GM21447 (cell line): ENCODE measurements around the gene SEPTIN8.

Experiments used
- ATAC-seq: cut with Tn5 transposase; IDR thresholded peaks from one replicate; pipeline ENCODE4 v1.9.1; 2021; ENCODE audit not compliant: unreplicated experiment

SEPTIN8 gene

DNA sequence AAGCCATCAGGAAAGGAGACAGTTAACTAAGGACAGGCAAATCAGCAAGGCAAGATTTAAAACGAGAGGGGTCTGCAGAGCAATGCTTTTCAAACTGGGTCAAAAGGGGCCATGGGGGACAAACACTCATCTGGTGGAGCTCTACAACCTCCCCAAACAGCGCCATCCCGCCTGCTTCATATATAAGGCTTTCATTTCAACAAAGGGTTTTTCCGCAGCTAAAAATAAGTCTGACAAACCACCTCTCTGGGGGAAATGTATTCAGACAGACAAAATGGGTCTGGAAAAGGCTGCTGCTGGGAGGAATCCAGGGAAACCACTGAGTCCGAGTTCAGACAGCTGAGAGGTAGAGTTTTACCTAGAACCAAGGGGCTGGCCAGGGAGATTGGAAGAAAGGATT, 8.3 kb upstream of the SEPTIN8 start:
- ATAC-seq: no peak

DNA sequence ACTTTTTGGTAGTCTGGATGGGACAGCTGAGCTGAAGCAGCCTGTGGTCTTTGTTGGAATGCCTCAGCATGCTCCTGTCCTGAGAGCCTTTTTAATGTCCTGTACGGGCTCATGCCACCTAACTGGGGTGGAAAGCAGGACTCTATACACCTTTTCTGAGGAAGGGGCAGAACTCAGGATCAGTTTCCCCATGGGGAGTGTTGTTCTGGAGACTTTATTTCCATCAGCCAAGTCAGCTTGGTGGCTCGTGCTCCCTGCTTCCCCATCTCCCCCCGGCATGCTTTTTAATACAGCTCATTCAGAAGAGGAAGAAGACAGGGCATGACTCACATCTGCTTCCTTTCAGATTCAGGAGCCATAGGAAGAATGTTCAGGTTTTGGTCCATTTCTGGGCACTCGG, 5.1 kb upstream of the SEPTIN8 start:
- ATAC-seq: no peak

DNA sequence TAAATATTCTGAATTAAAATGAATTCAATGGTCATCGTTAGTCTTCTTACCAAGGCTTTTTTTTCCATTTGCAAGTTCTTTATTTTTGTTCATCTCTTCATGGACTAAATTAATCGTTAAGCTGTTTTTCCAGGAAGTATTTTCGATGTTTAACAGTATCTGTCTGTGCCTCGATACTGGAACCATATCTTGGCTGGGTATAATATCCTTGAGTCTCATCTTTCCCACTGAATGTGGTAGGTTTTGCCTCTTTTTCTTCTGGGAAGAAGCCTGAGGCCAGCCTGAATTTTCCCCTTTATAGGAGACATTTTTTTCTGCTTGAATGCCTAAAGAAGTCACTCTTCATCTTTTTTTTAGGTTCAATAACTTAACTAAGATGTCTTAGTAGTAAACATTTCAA, 4.0 kb upstream of the SEPTIN8 start:
- ATAC-seq: no peak

DNA sequence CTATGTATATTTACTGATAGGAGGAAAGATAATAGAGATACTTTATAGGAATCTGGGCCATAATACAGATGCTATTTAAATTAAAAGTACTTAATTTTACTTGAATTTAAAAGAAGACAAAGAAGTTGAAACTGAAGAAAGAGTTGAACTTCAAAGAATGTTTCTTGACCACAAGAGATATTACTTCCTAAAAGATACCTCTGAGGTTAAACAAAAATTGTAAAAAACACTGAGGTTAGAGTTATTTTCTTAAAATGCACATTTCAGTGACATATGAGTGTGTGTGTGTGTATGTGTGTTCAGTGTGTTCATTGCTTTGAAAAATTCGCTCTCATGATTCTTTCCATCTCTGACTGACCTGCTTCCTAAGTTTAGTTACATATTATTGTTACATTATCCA, 3.5 kb upstream of the SEPTIN8 start:
- no peak for ATAC-seq

DNA sequence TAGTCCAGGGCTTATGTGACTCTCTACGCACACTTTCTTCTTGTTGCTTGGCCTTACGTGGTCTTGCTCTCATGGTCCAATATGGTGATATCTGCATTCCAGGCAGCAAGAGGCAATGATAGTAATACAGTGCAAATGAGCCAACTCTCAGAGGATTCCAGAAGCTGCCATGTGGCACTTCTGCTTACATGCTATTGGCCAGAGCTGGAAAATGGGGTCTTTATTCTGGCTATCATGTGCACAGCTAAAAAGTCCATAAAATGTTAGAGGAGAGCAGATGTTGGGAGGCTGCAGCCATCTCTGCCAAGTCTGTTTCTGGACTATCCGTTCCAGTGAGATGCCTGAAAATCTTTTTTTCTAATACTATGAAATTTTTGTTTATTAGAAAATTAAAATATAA, 2.9 kb upstream of the SEPTIN8 start:
- no peak for ATAC-seq

DNA sequence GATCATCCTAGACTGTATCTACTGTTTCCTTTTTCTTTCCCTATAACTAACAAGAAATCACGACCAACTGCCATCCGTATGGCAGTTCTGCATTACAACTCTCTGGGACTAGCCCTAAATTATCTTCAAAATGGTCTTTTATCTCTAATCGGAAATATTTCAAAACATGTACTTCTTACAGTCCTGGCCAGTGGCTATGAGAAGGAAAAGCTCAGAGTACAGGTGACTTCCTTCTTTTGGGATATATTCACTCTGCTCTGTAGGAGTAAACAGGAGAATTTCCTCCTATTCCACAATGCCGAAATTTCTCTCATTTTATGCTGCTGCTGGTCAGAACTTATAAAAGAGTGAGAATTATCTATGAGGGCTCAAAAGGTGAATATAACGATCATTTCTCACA, 1.8 kb upstream of the SEPTIN8 start:
- ATAC-seq: no peak

DNA sequence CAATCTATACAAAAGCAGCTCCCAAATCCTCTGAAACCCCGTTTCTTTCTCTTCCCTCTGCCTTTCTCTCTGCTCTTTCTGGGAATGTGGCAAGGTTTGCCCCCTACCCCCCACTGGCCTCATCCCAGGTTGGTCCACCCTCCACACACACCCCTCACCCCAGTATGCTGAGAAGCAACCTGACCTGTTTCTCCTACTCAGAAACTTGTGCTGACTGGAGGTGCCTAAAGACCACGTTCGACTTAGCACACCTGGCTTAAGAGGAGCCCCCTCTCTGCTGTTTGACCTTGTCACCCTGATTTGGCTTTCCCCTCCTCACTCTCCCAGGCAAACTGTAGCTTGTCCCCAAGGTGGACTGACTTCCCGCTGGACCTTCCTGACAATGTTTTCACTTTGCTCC, 1.1 kb upstream of the SEPTIN8 start:
- ATAC-seq: no peak

DNA sequence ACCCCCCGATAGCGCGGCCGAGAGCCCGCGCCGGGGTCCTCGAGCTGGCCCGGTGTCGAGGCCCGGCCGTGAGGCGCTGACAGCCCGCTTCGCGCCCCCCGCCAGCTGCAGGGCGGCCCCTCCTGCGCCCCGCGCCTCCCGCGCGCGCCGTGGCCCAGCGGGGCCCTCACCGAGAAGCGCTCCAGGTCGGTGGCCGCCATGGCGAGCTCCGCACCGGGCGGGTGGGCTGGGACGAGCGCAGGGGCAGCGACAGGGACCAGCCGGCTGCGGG, 166 bp downstream of the SEPTIN8 start:
- no peak for ATAC-seq

DNA sequence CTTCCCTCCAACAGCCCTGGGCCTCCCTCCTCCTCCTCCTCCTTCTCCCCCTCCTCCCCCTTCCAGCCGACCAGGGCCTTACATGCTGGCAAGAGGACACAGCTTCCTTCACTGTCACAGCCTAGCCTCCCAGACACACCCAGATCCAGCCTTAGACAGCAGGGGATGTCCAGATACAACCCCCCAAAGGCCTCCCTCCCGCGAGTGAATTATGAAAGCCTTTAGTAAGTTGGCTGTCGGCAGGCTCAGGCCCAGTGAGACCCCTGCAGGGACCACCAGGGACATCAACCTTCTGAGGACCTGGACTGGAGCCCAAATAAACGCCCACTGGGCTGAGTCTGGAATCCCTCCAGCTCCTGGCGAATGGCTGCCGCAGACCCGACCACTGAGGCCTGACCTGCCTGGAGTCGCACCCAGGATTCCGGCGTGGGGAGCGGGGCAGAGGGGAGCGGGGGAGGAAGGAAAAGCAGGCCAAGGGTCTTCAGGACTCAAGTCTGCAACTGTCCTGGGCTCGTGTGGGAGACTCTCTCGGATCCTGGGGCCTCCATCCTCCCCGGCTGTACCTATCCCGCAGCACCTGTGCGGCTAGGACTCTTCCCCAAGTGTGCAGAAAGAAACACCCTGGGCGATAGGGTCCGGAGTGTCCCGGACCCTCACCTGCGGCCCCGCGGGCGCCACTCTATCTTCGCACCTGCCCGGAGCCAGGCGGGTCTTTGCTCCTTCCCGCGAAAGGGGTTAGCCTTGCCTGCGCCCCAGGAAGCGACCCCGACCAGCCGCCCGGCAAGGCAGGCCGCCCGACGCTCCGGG, 705 bp downstream of the SEPTIN8 start:
- peak; percentile 23 for ATAC-seq

DNA sequence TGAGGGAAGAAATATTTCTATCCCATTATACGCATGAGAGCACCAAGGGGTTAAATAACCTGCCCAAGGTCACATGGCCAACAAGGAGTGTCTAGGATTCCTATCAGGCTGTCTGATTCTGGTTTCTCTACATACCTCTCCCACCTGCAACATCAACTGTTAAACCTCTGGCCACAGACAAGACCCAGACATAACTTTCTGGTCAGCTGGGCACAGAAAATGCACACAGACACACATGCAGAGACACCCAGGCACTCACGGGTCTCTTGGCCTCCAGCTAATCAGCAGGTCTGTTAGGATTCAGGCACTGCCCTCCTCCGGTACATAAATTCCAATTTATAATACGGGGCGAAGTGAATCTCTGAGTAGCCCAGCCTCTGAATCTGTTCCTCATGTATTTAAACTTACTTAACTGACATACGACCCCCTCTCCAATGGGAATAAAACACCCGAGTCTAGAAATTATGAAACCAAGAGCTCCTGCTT, 1.5 kb downstream of the SEPTIN8 start:
- no peak for ATAC-seq

DNA sequence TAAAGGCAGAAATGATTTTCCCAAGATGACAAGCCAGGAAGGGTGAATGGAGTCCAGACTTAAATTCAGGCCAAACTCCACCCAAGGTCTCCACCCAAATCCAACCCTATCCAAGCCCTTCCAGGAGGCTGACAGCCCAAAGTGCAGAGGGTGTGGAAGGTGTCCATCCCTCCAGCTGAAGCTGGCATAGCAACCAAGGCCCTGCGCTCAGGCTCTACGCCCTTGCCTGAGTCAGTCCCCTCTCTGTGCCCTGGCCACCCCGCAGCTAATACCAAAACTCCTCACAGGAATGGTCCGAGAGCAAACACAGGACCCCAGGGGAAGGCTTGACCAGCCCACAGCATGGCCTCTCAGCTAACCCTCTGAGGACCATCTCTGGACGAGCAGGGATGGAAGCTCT, 2.1 kb downstream of the SEPTIN8 start:
- ATAC-seq: no peak

DNA sequence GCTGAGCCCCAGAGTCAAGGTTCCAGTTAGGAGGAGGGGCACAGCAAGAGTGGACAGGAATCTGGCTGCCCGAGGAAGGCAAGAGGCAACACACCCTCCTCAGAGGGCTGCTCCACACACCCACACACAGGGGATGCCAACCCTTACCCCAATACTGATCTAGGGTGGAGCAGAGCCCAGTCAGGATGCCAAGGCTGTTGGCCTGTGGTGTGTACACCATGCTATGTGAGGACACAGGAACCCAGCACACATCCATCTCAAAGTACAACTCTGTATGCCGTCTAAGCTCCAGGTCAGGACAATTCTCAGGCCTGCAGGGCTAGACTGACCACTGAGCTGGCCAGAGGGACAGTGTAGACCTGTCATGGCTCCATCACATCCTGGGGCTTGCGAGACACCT, 2.6 kb downstream of the SEPTIN8 start:
- no peak for ATAC-seq

DNA sequence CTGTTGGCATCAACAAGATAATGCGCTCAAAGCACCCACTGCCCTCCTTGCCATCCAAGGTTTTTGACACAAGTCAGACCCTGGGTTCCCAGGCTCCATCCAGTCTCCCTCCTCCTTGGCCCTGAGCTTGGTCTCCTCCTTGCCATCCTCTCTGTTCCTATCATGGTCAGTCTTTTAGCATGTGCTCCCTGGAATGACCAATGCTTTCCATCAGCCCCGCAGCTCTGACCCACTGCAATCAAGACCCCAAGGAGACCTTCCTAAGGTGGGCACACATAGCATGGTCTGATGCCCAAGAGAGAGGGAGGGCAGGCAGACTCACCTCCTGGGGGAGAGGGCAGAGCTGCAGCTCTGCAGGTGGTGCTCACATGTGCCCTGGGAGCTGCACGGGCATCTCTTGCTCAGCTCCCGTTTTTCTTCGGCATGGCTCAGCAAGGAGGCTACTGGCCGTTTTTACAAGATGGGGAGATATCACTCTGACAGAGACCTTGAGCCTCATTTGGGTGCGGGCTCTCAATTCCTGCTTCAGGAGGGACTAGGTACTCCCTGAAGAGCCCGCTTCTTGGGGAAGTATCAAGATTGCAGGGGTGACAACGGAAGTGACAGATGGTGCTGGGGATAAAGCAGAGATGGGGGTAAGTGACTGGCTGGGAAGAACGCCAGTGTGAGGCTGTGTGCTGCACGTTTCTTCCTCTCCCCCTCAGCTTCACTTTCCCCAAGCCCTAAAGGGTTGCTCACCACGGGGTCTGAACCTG, 3.3 kb downstream of the SEPTIN8 start:
- ATAC-seq: no peak

DNA sequence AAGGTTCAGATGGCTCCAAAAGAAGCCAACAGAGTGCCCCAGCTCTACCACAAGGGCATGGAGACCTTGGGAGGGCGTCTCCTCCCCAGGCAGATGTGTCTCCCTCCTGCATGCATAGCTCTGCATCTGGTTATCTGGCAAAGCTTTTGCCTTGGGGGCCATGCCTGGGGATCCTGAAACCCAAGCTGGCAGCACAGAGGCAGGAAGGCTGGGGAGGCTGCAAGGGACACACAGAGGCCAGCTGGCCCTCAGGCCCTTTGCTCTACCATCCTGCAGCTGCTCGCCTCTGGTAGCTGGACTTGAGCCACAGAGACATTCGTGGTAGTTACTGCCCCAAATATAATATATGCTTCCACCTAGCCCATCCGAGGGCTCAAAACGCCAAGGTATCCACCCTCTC, 3.9 kb downstream of the SEPTIN8 start:
- no peak for ATAC-seq

DNA sequence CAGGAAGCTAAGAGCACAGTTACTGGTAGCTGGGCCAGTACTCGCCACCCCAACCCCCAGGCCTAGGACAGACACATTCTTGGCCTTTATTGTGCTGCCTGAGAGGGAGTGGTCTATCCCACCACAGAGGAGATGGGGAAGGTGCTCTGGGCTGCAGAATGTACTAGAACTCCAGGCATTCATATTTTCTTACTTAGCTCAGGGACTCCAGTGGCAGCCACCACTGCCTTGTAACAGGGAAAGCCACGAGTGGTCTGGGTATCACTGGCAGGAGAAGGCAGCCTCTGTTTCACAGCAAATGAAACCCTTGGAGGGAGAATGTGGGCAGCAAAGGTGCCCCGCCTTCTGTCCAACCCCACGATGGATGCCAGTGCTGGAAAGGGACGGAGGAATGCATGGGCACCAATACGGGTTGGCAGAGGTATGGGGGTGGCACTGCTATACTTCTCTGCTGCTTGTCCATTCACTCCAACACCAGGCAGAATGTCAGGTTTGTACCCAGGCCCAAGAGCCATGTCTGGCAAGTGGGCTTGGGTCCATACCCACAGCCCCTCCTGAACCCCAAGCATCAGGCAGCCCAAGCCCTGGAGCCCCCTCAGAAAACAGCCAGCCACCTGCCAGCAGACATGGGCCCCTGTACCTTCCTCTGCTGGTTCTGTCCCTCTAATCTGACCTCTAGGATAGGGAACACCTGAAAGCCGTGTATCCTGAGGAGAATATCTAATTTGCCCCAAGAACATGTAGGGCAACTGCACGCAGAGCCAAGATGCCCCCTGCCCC, 4.6 kb downstream of the SEPTIN8 start:
- ATAC-seq: no peak

DNA sequence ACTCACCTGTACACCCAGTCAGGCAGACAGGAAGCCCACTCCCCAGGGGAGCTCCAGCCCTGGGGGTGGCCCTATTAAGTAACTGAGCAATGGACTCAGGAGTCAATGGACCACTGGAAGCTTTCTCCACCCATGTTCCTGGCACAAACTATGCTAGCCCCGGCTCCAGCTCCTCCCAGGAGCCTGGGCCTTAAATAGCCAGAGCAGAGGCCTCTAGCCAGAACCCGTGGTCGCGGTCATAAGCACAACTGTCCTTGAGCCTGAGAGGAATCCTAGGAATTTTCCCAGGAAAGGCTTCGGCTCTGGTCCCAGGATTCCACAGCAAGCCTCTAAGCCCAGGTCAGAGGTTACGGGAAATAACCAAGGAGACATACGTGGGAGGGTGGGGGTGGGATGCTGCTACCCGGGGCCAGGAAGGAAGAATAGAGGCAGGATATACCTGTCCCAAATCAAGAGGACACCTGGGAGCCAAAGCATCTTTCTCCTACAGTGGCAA, 5.5 kb downstream of the SEPTIN8 start:
- no peak for ATAC-seq

DNA sequence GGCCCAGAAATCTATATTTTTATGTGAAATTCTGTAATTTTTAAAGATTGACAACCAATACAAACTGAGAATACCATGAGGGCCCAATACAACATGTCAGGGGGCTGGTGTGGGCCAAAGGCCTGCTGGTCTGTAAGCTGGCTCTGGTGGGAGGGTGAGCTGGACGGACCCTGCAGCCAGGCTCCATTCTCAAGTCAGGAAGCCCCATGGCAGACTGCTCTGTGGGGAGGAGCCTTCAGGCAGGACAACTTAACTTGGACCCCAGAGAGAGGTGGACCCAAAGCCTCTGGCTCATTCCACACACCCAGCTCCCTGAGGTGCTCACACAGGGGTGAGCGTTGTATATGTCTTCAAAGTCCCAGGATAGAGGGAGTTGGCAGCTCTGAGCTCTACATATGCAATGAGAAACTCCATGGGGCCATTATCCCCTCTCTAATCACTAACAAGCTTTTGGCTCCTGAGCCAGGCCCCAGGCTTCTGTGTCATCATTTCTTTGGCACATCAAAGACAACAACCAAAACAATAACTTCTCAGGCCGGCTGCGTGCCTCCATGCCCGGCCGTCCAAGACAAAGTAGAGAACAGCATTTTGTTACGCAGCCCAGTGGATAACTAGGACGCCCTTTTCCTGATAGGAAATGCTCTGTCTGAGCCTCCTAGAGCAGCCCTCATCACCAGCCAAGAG, 6.4 kb downstream of the SEPTIN8 start:
- ATAC-seq: no peak

DNA sequence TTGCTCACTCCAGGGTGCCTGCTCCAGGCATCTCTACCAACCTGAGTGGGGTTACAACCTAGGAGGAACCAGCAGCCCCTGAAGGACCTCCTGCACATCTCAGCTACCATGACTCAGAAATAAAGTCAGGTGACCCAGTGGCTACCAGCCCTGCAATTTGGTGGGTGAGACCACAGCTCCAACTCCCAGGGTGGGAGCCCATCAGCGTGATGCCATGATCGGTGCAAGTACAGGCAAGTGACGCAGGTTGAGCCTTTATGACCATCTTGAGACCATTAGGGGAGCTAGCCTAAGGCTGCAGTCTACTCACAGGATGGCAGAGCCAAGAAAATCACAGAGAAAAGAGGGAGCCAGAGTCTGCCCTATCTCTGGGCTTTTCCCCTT, 8.6 kb downstream of the SEPTIN8 start:
- no peak for ATAC-seq

DNA sequence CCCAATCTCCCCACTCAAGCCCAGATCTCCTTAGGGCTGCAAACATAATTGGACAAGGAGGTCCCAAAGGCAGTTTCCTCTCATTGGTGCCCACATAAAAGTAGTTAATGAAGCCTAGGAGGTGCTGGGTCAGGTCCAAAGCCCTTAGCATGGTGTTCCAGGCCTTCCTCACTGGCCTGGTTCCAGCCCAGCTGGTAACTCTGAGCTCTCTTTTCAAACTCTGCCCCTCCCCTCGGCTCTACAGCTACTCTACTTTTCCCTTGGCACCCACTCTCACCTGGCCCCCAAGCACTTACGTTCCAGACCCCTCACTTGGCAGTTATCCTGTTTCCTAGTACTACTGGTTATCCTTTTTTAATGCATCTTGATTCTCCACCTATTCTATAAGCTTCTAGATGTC, 9.9 kb downstream of the SEPTIN8 start:
- no peak for ATAC-seq

DNA sequence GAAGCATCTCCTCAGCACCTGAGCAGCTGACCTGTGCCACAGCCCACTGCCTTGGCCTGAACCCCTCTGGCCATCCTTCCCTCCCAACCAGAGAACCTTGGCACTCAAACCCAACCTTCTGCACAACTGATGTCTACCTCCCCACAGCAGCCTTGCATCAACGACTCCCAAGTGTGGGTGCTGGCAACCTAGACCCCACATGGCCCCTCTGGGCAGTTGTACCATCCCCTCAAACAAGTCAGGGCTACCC, 10.3 kb downstream of the SEPTIN8 start:
- ATAC-seq: no peak

DNA sequence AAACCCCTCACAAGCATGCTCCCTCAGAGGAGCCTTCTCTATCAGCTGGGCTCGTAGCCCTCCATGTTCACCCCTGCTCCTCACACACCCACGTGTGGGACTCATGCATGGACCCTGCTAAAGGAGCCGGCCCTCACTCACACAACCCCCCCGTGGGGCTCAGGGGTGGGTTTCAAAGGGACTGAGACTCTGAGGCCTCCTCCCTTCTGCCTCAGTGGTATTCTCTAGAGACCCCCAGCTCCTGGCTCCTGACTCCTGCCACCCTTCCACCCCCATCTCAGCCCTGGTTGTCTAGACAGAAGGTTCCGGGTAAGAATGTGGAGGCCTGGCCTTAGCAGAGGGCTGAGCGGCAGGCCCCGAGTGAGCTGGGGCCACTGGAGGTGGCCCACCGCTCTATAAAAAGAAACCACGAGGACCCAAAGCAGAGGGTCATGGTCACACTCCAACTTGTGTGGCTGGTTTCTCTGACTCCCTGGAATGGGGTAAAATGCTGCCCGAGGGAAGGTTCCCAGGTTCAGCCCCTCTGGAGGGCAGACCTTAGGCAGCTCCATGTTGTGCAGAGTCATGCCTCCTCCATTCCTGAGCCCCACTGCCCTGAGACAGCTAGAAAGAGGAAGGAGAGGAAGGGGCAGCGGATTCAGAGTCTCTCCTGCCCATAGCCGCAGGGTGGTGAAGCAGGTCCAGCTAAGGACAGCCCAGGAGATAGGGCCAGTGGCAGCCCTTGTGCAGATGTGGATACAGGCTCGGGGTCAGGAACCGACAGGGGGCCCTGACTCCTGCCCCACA, 10.8 kb downstream of the SEPTIN8 start:
- ATAC-seq: no peak
